Activated naive CD8-positive, alpha-beta T cell treated with anti-CD3 and anti-CD28 coated beads, Interleukin-2, amount 50 U/mL, for 24 hours (primary cell): Measurements from ENCODE around the gene PTPRT.

Experiments used
- ATAC-seq: fragments of 150-1000 bp; cut with Tn5 transposase; one replicate; pipeline ENCODE4 v1.10.0; 2021
- DNase-seq: peaks from one replicate; pipeline ENCODE4 v3.0.0; 2021
- H3K27ac Mint-ChIP-seq: one replicate; pipeline ENCODE4 v1.8.0; 2021; ENCODE audit warnings: mild to moderate bottlenecking, mixed read lengths
- H3K27me3 Mint-ChIP-seq: one replicate; pipeline ENCODE4 v1.8.0; 2021; ENCODE audit warnings: mixed read lengths
- H3K36me3 Mint-ChIP-seq: one replicate; pipeline ENCODE4 v1.8.0; 2021; ENCODE audit warnings: low read depth, mixed read lengths
- H3K4me1 Mint-ChIP-seq: one replicate; pipeline ENCODE4 v1.8.0; 2021; ENCODE audit warnings: mixed read lengths
- H3K4me3 Mint-ChIP-seq: one replicate; pipeline ENCODE4 v1.8.0; 2021; ENCODE audit warnings: mild to moderate bottlenecking, moderate library complexity, mixed read lengths
- H3K9me3 Mint-ChIP-seq: one replicate; pipeline ENCODE4 v1.8.0; 2021; ENCODE audit warnings: mixed read lengths

Gene PTPRT

GRCh38 chr20:43189554-43190331 lies at the start of gene PTPRT:
Gene PTPRT, minus strand, starts transcription at chr20:43189906. Its CDS starts 173 bp downstream, at chr20:43189733.
- no peak within 1 kb of the TSS for H3K27ac Mint-ChIP-seq
- no peaks in the 10 kb centered on the region for H3K9me3 Mint-ChIP-seq
- no peak within 1 kb of the TSS for H3K4me3 Mint-ChIP-seq
- H3K36me3 Mint-ChIP-seq, result no peaks in the 10 kb centered on the region
- peaks cover 47% of the 10 kb centered on the region for H3K27me3 Mint-ChIP-seq
- peaks cover 7% of the 10 kb centered on the region for H3K4me1 Mint-ChIP-seq
- DNase-seq (no peak), ATAC-seq (no peak)

DNA sequence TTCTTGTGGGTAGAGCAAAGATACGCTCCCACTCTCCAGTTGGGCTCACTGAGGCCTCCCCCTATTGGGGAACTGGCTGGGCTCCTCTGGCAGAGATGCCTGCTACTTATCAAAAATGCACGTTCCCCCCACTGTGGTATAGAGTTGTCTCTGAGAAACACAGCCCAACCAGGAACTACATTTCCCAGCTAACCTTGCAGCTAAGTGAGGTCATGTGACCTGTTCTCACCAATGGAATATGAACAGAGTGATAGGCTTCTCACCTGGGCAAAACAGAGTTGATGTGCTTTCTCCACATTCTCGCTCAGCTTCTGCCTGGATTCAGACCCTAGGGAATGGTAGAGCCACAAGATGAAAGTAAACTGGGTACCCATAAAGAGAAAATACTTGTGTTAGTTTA lies 49.1 kb upstream of the PTPRT start:
- Mint-ChIP-seq H3K4me3 (no peak overlapping the region), H3K27me3 (no peaks in the 10 kb centered on the region), H3K9me3 (peaks cover 3% of the 10 kb centered on the region), H3K27ac (no peak overlapping the region), H3K4me1 (no peaks in the 10 kb centered on the region), H3K36me3 (no peaks in the 10 kb centered on the region)
- DNase-seq (no peak), ATAC-seq (no peak)

DNA sequence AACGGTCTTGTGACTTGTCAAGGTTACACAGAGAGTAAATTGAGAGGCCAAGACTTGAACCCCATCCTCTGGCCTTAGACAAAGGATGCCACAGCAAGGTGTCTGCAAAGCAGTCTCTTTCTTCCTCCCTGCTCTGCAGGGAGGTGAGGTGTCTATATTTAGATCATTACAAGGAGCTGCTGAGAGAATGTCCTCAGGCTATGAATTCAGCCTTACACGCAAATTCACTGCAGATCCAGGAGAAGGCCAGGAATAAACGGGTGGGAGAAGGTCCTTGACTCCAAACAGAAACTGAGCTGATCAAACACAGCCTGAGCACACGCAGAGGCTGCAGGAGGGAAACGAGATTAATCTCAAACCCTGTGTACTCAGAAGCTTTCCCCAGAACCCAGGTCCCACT lies 48.6 kb upstream of the PTPRT start:
- peaks cover 3% of the 10 kb centered on the region for H3K9me3 Mint-ChIP-seq
- no peaks in the 10 kb centered on the region for H3K27me3 Mint-ChIP-seq
- ATAC-seq (no peak), DNase-seq (no peak)
- H3K4me3 Mint-ChIP-seq, result no peak overlapping the region
- no peak overlapping the region for H3K27ac Mint-ChIP-seq
- H3K36me3 Mint-ChIP-seq, result no peaks in the 10 kb centered on the region
- H3K4me1 Mint-ChIP-seq, result no peaks in the 10 kb centered on the region

DNA sequence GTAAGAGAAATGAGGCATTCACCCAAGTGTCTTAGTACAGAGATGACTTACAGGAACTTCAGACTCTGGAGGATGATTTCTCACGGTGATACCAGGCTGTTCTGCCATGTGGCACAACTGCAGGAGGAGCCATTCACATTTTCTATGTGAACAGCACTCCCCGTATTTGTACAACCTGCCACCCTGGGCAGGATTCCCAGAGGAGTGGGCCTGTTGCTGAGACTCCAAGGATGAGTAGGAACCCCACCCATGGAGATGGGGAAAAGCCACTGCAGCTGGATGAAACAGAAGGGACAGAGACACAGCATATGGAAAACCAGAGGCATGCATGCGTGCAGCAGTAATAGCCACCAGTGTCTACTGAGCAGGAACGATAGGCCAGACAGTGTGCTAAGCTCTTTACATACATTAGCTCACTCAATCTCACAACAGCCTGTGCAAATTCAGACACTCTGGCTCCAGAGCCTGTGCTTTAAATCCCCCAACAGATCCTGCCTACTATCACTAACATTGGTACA lies 48.0 kb upstream of the PTPRT start:
- Mint-ChIP-seq H3K9me3 (peaks cover 3% of the 10 kb centered on the region), H3K27me3 (no peaks in the 10 kb centered on the region), H3K4me3 (no peak overlapping the region), H3K27ac (no peak overlapping the region), H3K36me3 (no peaks in the 10 kb centered on the region), H3K4me1 (no peaks in the 10 kb centered on the region)
- ATAC-seq (no peak), DNase-seq (no peak)

- Mint-ChIP-seq H3K27ac (no peak overlapping the region), H3K9me3 (peaks cover 3% of the 10 kb centered on the region), H3K36me3 (no peaks in the 10 kb centered on the region), H3K27me3 (no peaks in the 10 kb centered on the region), H3K4me1 (no peaks in the 10 kb centered on the region), H3K4me3 (no peak overlapping the region)
- DNase-seq (no peak), ATAC-seq (no peak)
Measured at GRCh38 chr20:43235998-43236397, 46.3 kb upstream of the PTPRT start.

DNA sequence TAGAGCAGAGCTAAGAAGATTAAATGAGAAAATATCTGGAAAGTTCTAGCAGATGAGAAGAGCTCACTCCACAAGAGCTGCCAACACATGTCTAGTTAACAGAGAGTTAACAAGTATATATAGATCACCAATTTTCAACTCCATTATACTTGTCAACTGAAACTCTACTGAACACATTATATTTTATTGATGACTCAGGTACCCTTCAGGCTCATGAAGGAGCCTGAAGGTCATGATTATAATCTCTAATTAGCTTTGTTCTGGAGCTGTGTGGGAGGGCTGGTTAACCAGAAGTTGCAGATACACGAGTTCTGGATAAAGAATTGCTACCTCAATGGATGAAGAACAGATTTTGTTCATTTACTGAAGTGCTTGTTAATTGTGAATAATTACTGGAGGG lies 42.1 kb upstream of the PTPRT start:
- no peak for ATAC-seq
- H3K9me3 Mint-ChIP-seq, result peaks cover 5% of the 10 kb centered on the region
- H3K4me1 Mint-ChIP-seq, result no peaks in the 10 kb centered on the region
- peaks cover 5% of the 10 kb centered on the region for H3K27me3 Mint-ChIP-seq
- DNase-seq, result no peak
- no peak overlapping the region for H3K4me3 Mint-ChIP-seq
- H3K36me3 Mint-ChIP-seq, result no peaks in the 10 kb centered on the region
- H3K27ac Mint-ChIP-seq, result no peak overlapping the region

DNA sequence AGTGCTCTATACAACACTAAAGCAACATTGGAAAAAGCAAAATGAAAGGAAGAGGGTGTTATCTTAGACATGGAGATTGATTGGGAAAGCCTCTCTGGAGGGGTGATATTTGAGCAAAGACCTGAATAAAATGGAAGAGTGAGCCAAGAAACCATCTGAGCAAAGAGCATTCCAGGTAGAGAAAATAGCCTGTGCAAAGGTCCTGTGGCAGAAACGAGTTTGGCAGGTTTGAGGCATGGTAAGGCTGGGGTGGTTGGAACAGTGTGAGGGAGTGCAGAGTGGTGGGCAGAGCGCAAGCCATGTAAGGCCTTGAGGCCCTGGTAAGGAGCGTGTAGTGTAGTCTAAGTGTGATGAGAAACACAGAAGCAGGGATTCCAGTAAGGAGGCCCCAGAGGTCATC lies 40.0 kb upstream of the PTPRT start:
- ATAC-seq (no peak), DNase-seq (no peak)
- Mint-ChIP-seq H3K36me3 (no peaks in the 10 kb centered on the region), H3K27ac (no peak overlapping the region), H3K9me3 (peaks cover 5% of the 10 kb centered on the region), H3K4me3 (no peak overlapping the region), H3K4me1 (no peaks in the 10 kb centered on the region), H3K27me3 (peaks cover 5% of the 10 kb centered on the region)

DNA sequence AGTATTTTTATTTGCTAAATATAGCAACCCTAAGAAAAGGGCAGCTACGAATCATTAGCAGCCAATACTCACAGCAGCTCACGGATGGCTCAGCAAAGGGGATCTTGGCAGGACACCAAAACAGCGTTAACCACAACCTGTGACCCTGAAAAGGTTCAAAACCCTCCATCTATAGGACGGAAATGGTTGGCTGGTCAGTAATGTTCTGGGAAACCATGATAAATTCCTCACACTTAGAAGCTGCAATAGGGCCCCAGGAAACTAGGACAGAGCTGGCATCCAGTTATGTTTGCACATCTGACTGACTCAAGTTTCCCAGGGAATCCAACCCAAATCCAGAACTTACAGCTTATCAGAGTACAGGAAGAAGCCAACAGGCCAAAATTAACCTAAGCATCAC lies 30.9 kb upstream of the PTPRT start:
- DNase-seq (no peak), ATAC-seq (no peak)
- Mint-ChIP-seq H3K4me1 (no peaks in the 10 kb centered on the region), H3K36me3 (no peaks in the 10 kb centered on the region), H3K27me3 (peaks cover 4% of the 10 kb centered on the region), H3K27ac (no peak overlapping the region), H3K9me3 (no peaks in the 10 kb centered on the region), H3K4me3 (no peak overlapping the region)

DNA sequence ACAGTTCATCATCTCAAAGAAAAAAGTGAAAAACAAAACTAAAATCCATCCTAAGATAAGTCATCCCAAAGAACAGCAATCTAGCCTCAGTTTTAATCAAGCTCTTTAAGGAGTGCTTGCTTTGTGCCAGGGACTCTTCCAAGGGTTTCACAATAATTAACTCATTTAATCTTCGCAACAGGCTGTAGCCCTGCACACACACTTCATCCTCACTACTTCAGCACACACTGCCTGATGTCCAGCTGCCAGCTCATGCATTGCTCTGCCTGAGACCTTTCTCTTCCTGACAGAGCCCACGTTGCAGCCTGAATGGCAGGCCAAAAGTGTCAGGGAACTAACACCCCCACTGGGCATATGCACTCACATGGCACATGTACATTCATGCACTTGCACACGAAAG lies 21.2 kb upstream of the PTPRT start:
- no peak for DNase-seq
- Mint-ChIP-seq H3K27me3 (no peaks in the 10 kb centered on the region), H3K36me3 (no peaks in the 10 kb centered on the region), H3K27ac (no peak overlapping the region), H3K4me3 (no peak overlapping the region), H3K4me1 (no peaks in the 10 kb centered on the region), H3K9me3 (peaks cover under 1% of the 10 kb centered on the region)
- ATAC-seq, result no peak

DNA sequence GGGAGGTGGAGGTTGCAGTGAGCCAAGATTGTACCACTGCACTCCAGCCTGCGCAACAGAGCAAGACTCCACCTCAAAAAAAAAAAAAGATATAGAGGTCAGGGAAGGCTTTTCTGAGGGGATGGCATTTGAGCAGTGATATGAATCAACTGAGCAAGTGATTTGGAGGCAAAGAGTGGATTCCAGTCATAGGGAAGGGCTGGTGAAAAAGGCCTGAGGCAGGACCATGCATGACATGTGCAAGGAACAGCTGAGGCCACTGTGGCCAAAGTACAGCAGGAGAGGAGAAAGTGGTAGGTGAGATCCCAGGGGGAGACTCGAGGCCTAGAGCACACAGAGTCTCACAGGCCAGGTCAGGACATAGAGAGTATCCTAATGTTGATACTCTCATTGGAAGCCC lies 20.1 kb upstream of the PTPRT start:
- no peak overlapping the region for H3K27ac Mint-ChIP-seq
- H3K9me3 Mint-ChIP-seq, result peaks cover 3% of the 10 kb centered on the region
- DNase-seq, result no peak
- no peaks in the 10 kb centered on the region for H3K4me1 Mint-ChIP-seq
- no peak for ATAC-seq
- H3K27me3 Mint-ChIP-seq, result no peaks in the 10 kb centered on the region
- H3K36me3 Mint-ChIP-seq, result no peaks in the 10 kb centered on the region
- no peak overlapping the region for H3K4me3 Mint-ChIP-seq

- no peak for DNase-seq
- Mint-ChIP-seq H3K36me3 (no peaks in the 10 kb centered on the region), H3K4me1 (no peaks in the 10 kb centered on the region), H3K27ac (no peak overlapping the region), H3K27me3 (no peaks in the 10 kb centered on the region), H3K9me3 (peaks cover 3% of the 10 kb centered on the region), H3K4me3 (no peak overlapping the region)
- no peak for ATAC-seq
Measured at GRCh38 chr20:43205699-43206098, 16.0 kb upstream of the PTPRT start.

DNA sequence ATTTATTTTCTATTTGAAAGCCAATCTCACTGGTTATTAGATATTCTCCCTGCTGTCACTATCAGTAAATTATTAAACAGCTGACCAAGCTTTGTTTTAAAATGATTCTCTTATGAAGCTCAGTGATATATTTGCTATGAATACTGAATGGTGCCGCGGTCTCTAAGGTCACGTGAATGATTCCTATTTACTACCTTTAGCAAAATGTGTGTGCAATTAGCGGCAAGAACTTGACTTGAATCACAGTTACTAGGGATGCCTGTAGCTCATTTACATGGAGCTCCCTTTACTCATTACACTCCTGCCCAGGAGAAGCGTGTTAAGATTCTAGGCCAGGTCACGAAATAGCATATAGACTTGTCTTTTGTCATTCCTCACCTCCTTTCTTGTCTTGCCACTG lies 12.4 kb upstream of the PTPRT start:
- Mint-ChIP-seq H3K27ac (no peak overlapping the region), H3K4me3 (no peak overlapping the region), H3K4me1 (no peaks in the 10 kb centered on the region), H3K36me3 (no peaks in the 10 kb centered on the region), H3K9me3 (peaks cover 3% of the 10 kb centered on the region), H3K27me3 (peaks cover 2% of the 10 kb centered on the region)
- DNase-seq (no peak), ATAC-seq (no peak)

DNA sequence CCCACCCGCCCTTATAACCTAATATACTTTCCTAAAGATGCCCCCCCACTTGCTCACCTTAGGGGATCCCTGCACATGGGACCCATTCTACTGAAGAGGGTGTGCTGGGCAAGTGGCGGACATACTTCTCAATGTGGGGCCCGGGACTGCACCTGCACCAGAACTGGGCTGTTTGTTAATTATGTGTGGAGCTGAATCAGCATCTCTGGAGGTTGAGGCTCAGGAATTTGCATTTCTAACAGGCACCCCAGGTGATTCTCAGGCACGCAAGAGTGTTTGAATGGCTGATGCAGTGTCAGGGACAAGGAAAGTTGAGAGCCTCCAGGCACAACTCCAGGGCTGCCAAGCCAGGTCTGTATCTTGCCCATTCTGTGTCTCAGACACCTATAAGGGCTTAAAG lies 8.9 kb upstream of the PTPRT start:
- no peak for ATAC-seq
- H3K27ac Mint-ChIP-seq, result no peak overlapping the region
- no peak for DNase-seq
- H3K27me3 Mint-ChIP-seq, result peaks cover 4% of the 10 kb centered on the region
- H3K9me3 Mint-ChIP-seq, result no peaks in the 10 kb centered on the region
- no peaks in the 10 kb centered on the region for H3K36me3 Mint-ChIP-seq
- H3K4me3 Mint-ChIP-seq, result no peak overlapping the region
- H3K4me1 Mint-ChIP-seq, result no peaks in the 10 kb centered on the region

GRCh38 chr20:43196243-43196642 lies 6.5 kb upstream of the PTPRT start:
- H3K36me3 Mint-ChIP-seq, result no peaks in the 10 kb centered on the region
- no peak for ATAC-seq
- H3K4me1 Mint-ChIP-seq, result no peaks in the 10 kb centered on the region
- DNase-seq, result no peak
- H3K27ac Mint-ChIP-seq, result no peak overlapping the region
- no peak overlapping the region for H3K4me3 Mint-ChIP-seq
- H3K27me3 Mint-ChIP-seq, result peaks cover 17% of the 10 kb centered on the region
- no peaks in the 10 kb centered on the region for H3K9me3 Mint-ChIP-seq

DNA sequence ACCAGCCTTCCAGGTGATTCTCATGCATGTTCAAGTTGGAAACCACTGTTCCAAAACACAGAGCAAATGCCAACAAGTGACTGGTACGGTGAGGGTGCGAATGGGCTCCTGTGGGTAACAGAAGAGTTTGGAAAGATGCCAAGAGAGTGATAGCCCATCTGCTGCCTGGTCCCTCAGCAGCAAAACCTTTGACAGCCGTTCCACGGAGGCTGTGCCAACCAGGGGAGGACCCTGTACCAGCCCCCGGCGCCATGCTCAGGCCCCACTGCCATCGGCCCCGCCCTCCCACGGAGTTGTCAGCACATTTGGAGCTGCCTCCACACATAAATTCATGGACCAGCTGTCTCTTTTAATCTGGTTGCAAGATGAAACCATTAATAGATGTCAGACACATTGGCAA lies 4.4 kb upstream of the PTPRT start:
- Mint-ChIP-seq H3K27ac (no peak overlapping the region), H3K9me3 (no peaks in the 10 kb centered on the region), H3K4me1 (no peaks in the 10 kb centered on the region), H3K4me3 (no peak overlapping the region), H3K36me3 (no peaks in the 10 kb centered on the region), H3K27me3 (peaks cover 27% of the 10 kb centered on the region)
- no peak for ATAC-seq
- no peak for DNase-seq

DNA sequence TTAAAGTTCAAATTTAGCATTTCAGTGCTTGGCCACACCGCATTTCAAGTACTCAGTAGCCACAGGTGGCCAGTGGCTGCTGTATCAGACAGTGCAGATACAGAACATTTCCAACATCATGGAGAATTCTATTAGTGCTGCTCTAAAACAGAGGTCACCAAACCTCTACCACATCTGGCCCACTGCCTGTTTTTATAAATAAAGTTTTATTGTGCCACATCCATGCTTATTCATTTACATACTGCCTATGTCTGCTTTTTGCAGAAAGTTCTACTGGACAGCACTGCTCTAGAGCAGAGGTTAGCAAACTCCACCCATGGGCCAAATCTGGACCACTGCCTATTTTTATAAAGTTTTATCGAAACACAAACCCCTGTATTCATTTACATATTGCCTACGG lies 3.7 kb upstream of the PTPRT start:
- H3K9me3 Mint-ChIP-seq, result no peaks in the 10 kb centered on the region
- H3K4me3 Mint-ChIP-seq, result no peak overlapping the region
- DNase-seq (no peak), ATAC-seq (no peak)
- peaks cover 32% of the 10 kb centered on the region for H3K27me3 Mint-ChIP-seq
- no peak overlapping the region for H3K27ac Mint-ChIP-seq
- no peaks in the 10 kb centered on the region for H3K4me1 Mint-ChIP-seq
- no peaks in the 10 kb centered on the region for H3K36me3 Mint-ChIP-seq
